Measurements from ENCODE around the gene GNA12.
"Not testable (repeated sequence)": the region's sequence is repeated elsewhere in the genome, so short reads cannot be mapped to it uniquely, and the experiment has no call there.

Gene GNA12

GRCh38 chr7:2864999-2865670 is 21.0 kb upstream of the GNA12 start:
- peak in 45 of 58 donors; percentile 14 to 81 (median 36) for DNase-seq

GRCh38 chr7:2864204-2864985 is 20.3 kb upstream of the GNA12 start:
- no peak for DNase-seq

GRCh38 chr7:2863461-2864066 is 19.5 kb upstream of the GNA12 start:
- DNase-seq: peak in 8 of 58 donors; percentile 6 to 64 (median 29)

- no peak for DNase-seq
These were observed 18.8 kb upstream of the GNA12 start for GRCh38 chr7:2862831-2863361.

- DNase-seq: no peak
These were observed 17.4 kb upstream of the GNA12 start for GRCh38 chr7:2861509-2861908.

GRCh38 chr7:2860627-2861133 is 16.6 kb upstream of the GNA12 start:
- no peak for DNase-seq

- no peak for DNase-seq
These were observed 15.8 kb upstream of the GNA12 start for GRCh38 chr7:2859952-2860351.

GRCh38 chr7:2858621-2859020 is 14.5 kb upstream of the GNA12 start:
- DNase-seq: no peak

- DNase-seq: no peak
These were observed 12.5 kb upstream of the GNA12 start for GRCh38 chr7:2856388-2857169.

GRCh38 chr7:2855386-2855785 is 11.3 kb upstream of the GNA12 start:
- DNase-seq: no peak

- DNase-seq: not testable (repeated sequence)
These were observed 9.4 kb upstream of the GNA12 start for GRCh38 chr7:2853552-2853951.

GRCh38 chr7:2853147-2853546 is 9.0 kb upstream of the GNA12 start:
- DNase-seq: no peak

GRCh38 chr7:2851497-2851896 is 7.4 kb upstream of the GNA12 start:
- DNase-seq: no peak

- no peak for DNase-seq
These were observed 6.0 kb upstream of the GNA12 start for GRCh38 chr7:2849941-2850766.

- DNase-seq: no peak
These were observed 1.0 kb upstream of the GNA12 start for GRCh38 chr7:2845034-2845592.

GRCh38 chr7:2843711-2844152 is 376 bp downstream of the GNA12 start:
- peak in 7 of 58 donors; percentile 10 to 25 (median 15) for DNase-seq

GRCh38 chr7:2843191-2843685 is 870 bp downstream of the GNA12 start:
- DNase-seq: no peak

- no peak for DNase-seq
These were observed 2.2 kb downstream of the GNA12 start for GRCh38 chr7:2841907-2842306.

- no peak for DNase-seq
These were observed 3.6 kb downstream of the GNA12 start for GRCh38 chr7:2840458-2840857.
